IPS-20b (cell line): ENCODE results near the gene PXT1.
"Not testable (repeated sequence)": the region's sequence is repeated elsewhere in the genome, so short reads cannot be mapped to it uniquely, and the experiment has no call there.

ENCODE experiments used
- H3K27ac ChIP-seq: one replicate; pipeline ENCODE4 v1.5.1; 2013; ENCODE audit warnings: low read length
- H3K27me3 ChIP-seq: 2 replicates; pipeline ENCODE4 v1.6.1; 2013; ENCODE audit warnings: mild to moderate bottlenecking, low read length, inconsistent platforms; ENCODE audit not compliant: insufficient read depth
- H3K36me3 ChIP-seq: 2 replicates; pipeline ENCODE4 v1.6.1; 2013; ENCODE audit warnings: low read depth, mild to moderate bottlenecking, inconsistent platforms, low read length, moderate library complexity; ENCODE audit not compliant: insufficient read depth
- H3K4me1 ChIP-seq: 2 replicates; pipeline ENCODE4 v1.6.1; 2013; ENCODE audit warnings: mild to moderate bottlenecking, control low read depth, inconsistent platforms, low read length, moderate library complexity; ENCODE audit not compliant: insufficient read depth
- H3K4me3 ChIP-seq: 2 replicates; pipeline ENCODE4 v1.5.1; 2013; ENCODE audit warnings: mild to moderate bottlenecking, low read length, inconsistent platforms
- H3K9ac ChIP-seq: 2 replicates; pipeline ENCODE4 v1.6.1; 2013; ENCODE audit warnings: low read depth, mild to moderate bottlenecking, inconsistent platforms, low read length, moderate library complexity
- H3K9me3 ChIP-seq: 2 replicates; pipeline ENCODE4 v1.6.1; 2013; ENCODE audit warnings: mild to moderate bottlenecking, low read depth, low read length, inconsistent platforms; ENCODE audit not compliant: insufficient read depth

The PXT1 gene

GRCh38 chr6:36469148-36469661, 26.6 kb upstream of the PXT1 start:
- Histone ChIP-seq H3K9me3 (no peaks in the 10 kb centered on the region), H3K36me3 (peaks cover 13% of the 10 kb centered on the region; the same call in 1 of the 2 replicates), H3K4me3 (no peak overlapping the region), H3K4me1 (no peaks in the 10 kb centered on the region), H3K9ac (no peak overlapping the region), H3K27ac (no peak overlapping the region), H3K27me3 (no peaks in the 10 kb centered on the region)

- H3K9ac ChIP-seq = no peak overlapping the region
- peaks cover 5% of the 10 kb centered on the region; the same call in 1 of the 2 replicates for H3K4me1 ChIP-seq
- H3K27me3 ChIP-seq = no peaks in the 10 kb centered on the region
- H3K9me3 ChIP-seq = no peaks in the 10 kb centered on the region
- H3K27ac ChIP-seq = no peak overlapping the region
- peaks cover 13% of the 10 kb centered on the region; the same call in 1 of the 2 replicates for H3K36me3 ChIP-seq
- H3K4me3 ChIP-seq = no peak overlapping the region
Observed at GRCh38 chr6:36467625-36468024, 25.0 kb upstream of the PXT1 start.

- H3K27ac ChIP-seq = no peak overlapping the region
- H3K4me1 ChIP-seq = peaks cover 6% of the 10 kb centered on the region; the same call in 1 of the 2 replicates
- H3K4me3 ChIP-seq = no peak overlapping the region
- no peaks in the 10 kb centered on the region for H3K9me3 ChIP-seq
- no peaks in the 10 kb centered on the region for H3K36me3 ChIP-seq
- no peak overlapping the region for H3K9ac ChIP-seq
- H3K27me3 ChIP-seq = no peaks in the 10 kb centered on the region
Observed at GRCh38 chr6:36464233-36464632, 21.6 kb upstream of the PXT1 start.

- Histone ChIP-seq H3K36me3 (no peaks in the 10 kb centered on the region), H3K27ac (no peak overlapping the region), H3K9ac (no peak overlapping the region), H3K4me3 (no peak overlapping the region), H3K9me3 (no peaks in the 10 kb centered on the region), H3K4me1 (peaks cover 6% of the 10 kb centered on the region; the same call in 1 of the 2 replicates), H3K27me3 (no peaks in the 10 kb centered on the region)
Observed at GRCh38 chr6:36463676-36464075, 21.0 kb upstream of the PXT1 start.

GRCh38 chr6:36461646-36462045, 19.0 kb upstream of the PXT1 start:
- H3K27me3 ChIP-seq = no peaks in the 10 kb centered on the region
- H3K9me3 ChIP-seq = no peaks in the 10 kb centered on the region
- H3K4me1 ChIP-seq = peaks cover 6% of the 10 kb centered on the region; the same call in 1 of the 2 replicates
- no peaks in the 10 kb centered on the region for H3K36me3 ChIP-seq
- H3K27ac ChIP-seq = no peak overlapping the region
- H3K4me3 ChIP-seq = no peak overlapping the region
- H3K9ac ChIP-seq = no peak overlapping the region

GRCh38 chr6:36460916-36461315, 18.3 kb upstream of the PXT1 start:
- H3K4me1 ChIP-seq = peaks cover 6% of the 10 kb centered on the region; the same call in 1 of the 2 replicates
- H3K4me3 ChIP-seq = no peak overlapping the region
- H3K9ac ChIP-seq = no peak overlapping the region
- no peaks in the 10 kb centered on the region for H3K36me3 ChIP-seq
- no peaks in the 10 kb centered on the region for H3K9me3 ChIP-seq
- no peaks in the 10 kb centered on the region for H3K27me3 ChIP-seq
- H3K27ac ChIP-seq = no peak overlapping the region

GRCh38 chr6:36459501-36459900, 16.8 kb upstream of the PXT1 start:
- Histone ChIP-seq H3K36me3 (no peaks in the 10 kb centered on the region), H3K27me3 (no peaks in the 10 kb centered on the region), H3K9me3 (no peaks in the 10 kb centered on the region), H3K4me3 (no peak overlapping the region), H3K27ac (no peak overlapping the region), H3K4me1 (peaks cover 6% of the 10 kb centered on the region; the same call in 1 of the 2 replicates), H3K9ac (no peak overlapping the region)

GRCh38 chr6:36455486-36456027, 12.9 kb upstream of the PXT1 start:
- Histone ChIP-seq H3K9ac (no peak overlapping the region), H3K27me3 (no peaks in the 10 kb centered on the region), H3K4me1 (no peaks in the 10 kb centered on the region), H3K9me3 (no peaks in the 10 kb centered on the region), H3K27ac (no peak overlapping the region), H3K4me3 (no peak overlapping the region), H3K36me3 (0 out of 2 replicates have a peak, but pooled peaks cover 4% of the 10 kb centered on the region)

- not testable (repeated sequence) for H3K9ac ChIP-seq, H3K27me3 ChIP-seq, H3K36me3 ChIP-seq, H3K4me3 ChIP-seq, H3K4me1 ChIP-seq, H3K27ac ChIP-seq, H3K9me3 ChIP-seq
Observed at GRCh38 chr6:36452897-36453296, 10.2 kb upstream of the PXT1 start.

GRCh38 chr6:36449173-36449572, 6.5 kb upstream of the PXT1 start:
- H3K9me3 ChIP-seq, H3K27ac ChIP-seq, H3K4me1 ChIP-seq, H3K9ac ChIP-seq, H3K4me3 ChIP-seq, H3K36me3 ChIP-seq, H3K27me3 ChIP-seq: not testable (repeated sequence)

GRCh38 chr6:36445621-36446020, 3.0 kb upstream of the PXT1 start:
- H3K9ac ChIP-seq = no peak overlapping the region
- H3K36me3 ChIP-seq = no peaks in the 10 kb centered on the region; the same call in 1 of the 2 replicates
- no peak overlapping the region for H3K4me3 ChIP-seq
- no peaks in the 10 kb centered on the region for H3K9me3 ChIP-seq
- H3K4me1 ChIP-seq = peaks cover 16% of the 10 kb centered on the region
- no peak overlapping the region for H3K27ac ChIP-seq
- H3K27me3 ChIP-seq = no peaks in the 10 kb centered on the region

GRCh38 chr6:36444470-36444869, 1.8 kb upstream of the PXT1 start:
- Histone ChIP-seq H3K4me3 (peak overlapping the region; percentile 92), H3K27ac (no peak overlapping the region)

More at GRCh38 chr6:36444470-36444869, 1.8 kb upstream of the PXT1 start:
- peak overlapping the region; percentile 90; the same call in 1 of the 2 replicates for H3K9ac ChIP-seq
- H3K36me3 ChIP-seq = no peaks in the 10 kb centered on the region; the same call in 1 of the 2 replicates
- no peaks in the 10 kb centered on the region for H3K9me3 ChIP-seq
- peaks cover 16% of the 10 kb centered on the region for H3K4me1 ChIP-seq
- H3K27me3 ChIP-seq = no peaks in the 10 kb centered on the region
